Right cardiac atrium (tissue), 5 donors: Measurements from ENCODE around the gene TRPC4AP. TPM values are rescaled to one million over a fixed set of nuclear protein-coding genes. Genes with fewer than 3 reads are reported as not detected.
A peak's percentile ranks its signal among the peaks of the same experiment; 100 is the strongest.
"Not testable (repeated sequence)": the region's sequence is repeated elsewhere in the genome, so short reads cannot be mapped to it uniquely, and the experiment has no call there.

Experiments
- ATAC-seq, 2 donors: fragments of 200-7000 bp; cut with Tn5 transposase; one replicate each; pipeline versions ENCODE4 v1.8.0 to v1.9.1; 2020; ENCODE audit warnings: moderate library complexity in 2 of 2, mild to moderate bottlenecking in 1 of 2
- DNase-seq, 3 donors: peaks; one replicate each; pipeline ENCODE4 v3.0.0-alpha.2; 2020
- H3K27ac ChIP-seq: one replicate; pipeline ENCODE4 v1.5.1; 2013; ENCODE audit warnings: mild to moderate bottlenecking, low read length, control low read depth, moderate library complexity
- H3K27me3 ChIP-seq: one replicate; pipeline ENCODE4 v1.6.1; 2013; ENCODE audit not compliant: control insufficient read depth, insufficient read depth
- H3K4me1 ChIP-seq: one replicate; pipeline ENCODE4 v1.6.1; 2013; ENCODE audit warnings: low read length; ENCODE audit not compliant: control insufficient read depth, insufficient read depth
- H3K4me3 ChIP-seq: one replicate; pipeline ENCODE4 v1.5.1; 2013; ENCODE audit warnings: low read length, control low read depth
- H3K9me3 ChIP-seq: one replicate; pipeline ENCODE4 v1.6.1; 2013; ENCODE audit warnings: low read length; ENCODE audit not compliant: control insufficient read depth
- WGBS: extraction: QIAGEN DNeasy Blood & Tissue Kit; methylation state at CpG from one replicate; pipeline ENCODE4 v1.1.7; 2013; 5-methylcytosine and 5-hydroxymethylcytosine counted together
- intact Hi-C, 4 donors: fragments of 100-400 bp; cut with DNase I; formaldehyde crosslinking; loops; one replicate each; pipeline versions ENCODE4 v1.11.0 to v1.14.0; 2022 to 2023
- polyA plus RNA-seq: library from polyadenylated mRNA; stranded (reverse); fragments of 200-250 nt; gene quantifications from one replicate; pipeline ENCODE4 v1.2.3, GENCODE V29; 2013
- total RNA-seq, 4 donors: library from RNA; stranded (reverse); fragmentation: NEBNext Ultra II Directional; extraction: Animal tissue kit (Norgen Biotek cat#: 25700); gene quantifications; one replicate each; pipeline ENCODE4 v1.2.1, GENCODE V29; 2021
- donor health status: healthy with polysubstance abuse.
- donor health status: DM: no; HTN: yes; CAD: no.
- donor health status: DM: no; HTN: no; CAD: no.
- donor health status: DM: no; HTN: yes; CAD: no; lungs with severe emphysema.
- donor health status: DM: yes; HTN: yes; CAD: no.

Gene TRPC4AP
- total and polyA plus RNA-seq, 5 donors, result 29.1 to 44.6 (median 34.5) TPM

GRCh38 chr20:35122756-35123405 is 30.3 kb upstream of the TRPC4AP start:
- DNase-seq, result no peak
- Histone ChIP-seq H3K27ac (no peak overlapping the region), H3K27me3 (no peaks in the 10 kb centered on the region), H3K9me3 (no peaks in the 10 kb centered on the region), H3K4me3 (no peak overlapping the region), H3K4me1 (peaks cover 2% of the 10 kb centered on the region)
- peak in 1 of 2 donors; percentile 10 for ATAC-seq
- intact Hi-C loops, result no loop called here
- 83% methylated on average over 5 of the region's 5 CpGs for WGBS

GRCh38 chr20:35121186-35121585 is 28.6 kb upstream of the TRPC4AP start:
- Histone ChIP-seq H3K9me3 (no peaks in the 10 kb centered on the region), H3K4me1 (peaks cover 2% of the 10 kb centered on the region), H3K27me3 (no peaks in the 10 kb centered on the region), H3K27ac (peak overlapping the region; percentile 26), H3K4me3 (no peak overlapping the region)
- intact Hi-C loops, result no loop called here
- DNase-seq (no peak), ATAC-seq (peak; percentile 27 to 43)
- 71% methylated on average over 7 of the region's 7 CpGs for WGBS

DNA sequence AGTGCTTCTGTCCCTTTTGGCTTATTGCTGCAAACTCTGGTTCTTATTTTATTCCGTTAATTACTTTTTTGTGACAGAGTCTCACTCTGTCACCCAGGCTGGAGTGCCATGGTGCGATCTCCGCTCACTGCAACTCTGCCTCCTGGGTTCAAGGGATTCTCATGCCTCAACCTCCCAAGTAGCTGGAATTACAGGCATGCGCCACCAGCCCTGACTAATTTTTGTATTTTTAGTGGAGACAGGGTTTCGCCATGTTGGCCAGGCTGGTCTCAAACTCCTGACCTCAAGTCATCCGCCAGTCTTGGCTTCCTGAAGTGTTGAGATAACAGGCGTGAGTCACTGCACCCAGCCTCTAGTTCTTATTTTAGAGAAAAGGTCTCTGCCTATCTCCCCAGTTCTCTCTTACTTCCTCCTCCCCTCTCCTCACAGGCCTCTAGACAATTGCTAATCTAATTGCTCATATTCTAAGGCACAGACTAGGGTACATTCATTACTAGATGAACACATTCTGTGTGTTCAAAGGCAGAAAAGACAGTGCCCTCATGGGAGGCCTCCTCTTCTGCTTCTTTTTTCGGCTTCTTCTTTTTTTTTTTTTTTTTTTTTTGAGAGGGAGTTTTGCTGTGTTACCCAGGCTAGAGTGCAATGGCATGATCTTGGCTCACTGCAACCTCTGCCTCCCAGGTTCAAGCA is 27.6 kb upstream of the TRPC4AP start:
- H3K27ac ChIP-seq, result peak overlapping the region; percentile 78
- no peak overlapping the region for H3K4me3 ChIP-seq
- peaks cover 2% of the 10 kb centered on the region for H3K4me1 ChIP-seq
- no peaks in the 10 kb centered on the region for H3K27me3 ChIP-seq
- no peaks in the 10 kb centered on the region for H3K9me3 ChIP-seq
- 59% methylated on average over 8 of the region's 8 CpGs for WGBS
- intact Hi-C loops, result no loop called here
- ATAC-seq (peak; percentile 88 to 93), DNase-seq (peak; percentile 57 to 75 (median 71))

GRCh38 chr20:35117629-35118028 is 25.0 kb upstream of the TRPC4AP start:
- intact Hi-C loops, result no loop called here

DNA sequence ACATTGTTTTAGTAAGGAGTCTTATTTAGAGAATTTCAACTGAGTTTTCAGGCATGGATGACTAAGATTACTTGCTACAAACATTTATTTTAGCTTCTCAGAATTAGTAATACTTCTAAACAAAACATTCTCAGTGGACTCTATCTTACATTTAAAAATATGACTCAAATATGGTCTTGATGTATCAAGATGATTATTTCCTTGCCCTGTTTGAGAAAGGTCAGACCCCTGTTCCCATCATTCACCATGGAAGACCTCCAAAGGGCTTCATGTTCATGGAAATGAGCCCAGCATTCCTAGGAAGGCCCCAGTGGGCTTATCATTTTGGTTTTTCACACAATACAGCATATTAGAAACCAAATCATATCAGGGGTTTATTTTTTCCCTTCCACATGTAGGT is 24.6 kb upstream of the TRPC4AP start:
- no peak for ATAC-seq
- H3K27ac ChIP-seq, result no peak overlapping the region
- intact Hi-C loops, result no loop called here

More at GRCh38 chr20:35117629-35118028, 25.0 kb upstream of the TRPC4AP start:
- peaks cover under 1% of the 10 kb centered on the region for H3K4me1 ChIP-seq
- no peak overlapping the region for H3K4me3 ChIP-seq
- WGBS, result 83% methylated on average over 1 of the region's 1 CpG
- no peaks in the 10 kb centered on the region for H3K27me3 ChIP-seq
- DNase-seq, result no peak
- H3K9me3 ChIP-seq, result no peaks in the 10 kb centered on the region
- no peak for ATAC-seq
- no peak overlapping the region for H3K27ac ChIP-seq

DNA sequence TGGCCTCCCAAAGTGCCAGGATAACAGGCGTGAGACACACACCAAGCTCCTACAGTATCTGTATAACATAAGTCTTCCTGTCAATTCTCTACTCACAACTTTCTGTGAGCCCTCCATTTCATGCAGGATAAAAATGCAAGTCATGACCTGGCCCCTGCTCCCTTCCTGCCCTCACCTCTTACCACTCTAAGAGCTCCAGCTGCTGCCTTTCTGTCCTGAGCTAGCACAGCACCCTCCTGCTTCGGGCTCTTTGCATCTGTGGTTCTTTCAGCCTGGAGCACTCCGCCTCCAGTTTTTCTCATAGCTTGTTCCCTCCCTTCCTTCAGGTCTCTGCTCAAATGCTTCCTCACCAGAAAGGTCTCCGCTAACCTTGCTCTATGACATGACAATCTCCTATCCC is 23.7 kb upstream of the TRPC4AP start:
- no peak for ATAC-seq

More for the DNA sequence above, 24.6 kb upstream of the TRPC4AP start:
- no peak overlapping the region for H3K4me3 ChIP-seq
- H3K4me1 ChIP-seq, result no peaks in the 10 kb centered on the region
- H3K27me3 ChIP-seq, result no peaks in the 10 kb centered on the region
- H3K9me3 ChIP-seq, result no peaks in the 10 kb centered on the region
- DNase-seq, result no peak

DNA sequence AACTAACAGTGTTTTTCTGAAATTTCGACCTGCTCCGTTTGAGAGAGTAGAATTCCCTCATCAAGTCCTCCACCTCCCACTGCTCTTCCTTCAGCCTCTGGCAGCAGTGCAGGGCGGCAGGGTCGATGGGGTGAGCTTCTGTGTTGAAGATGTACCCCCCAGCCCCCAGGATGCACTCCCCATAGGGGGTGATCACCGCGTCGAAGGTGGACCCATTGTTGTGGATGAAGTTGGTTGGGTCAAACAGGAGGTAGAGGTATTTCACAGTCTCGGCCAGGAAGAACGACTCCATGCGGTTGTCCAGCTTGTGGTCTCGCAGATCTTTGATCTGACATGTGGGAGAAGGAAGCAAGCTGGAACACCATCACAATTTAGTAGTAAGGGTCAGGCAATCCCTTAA is 23.0 kb upstream of the TRPC4AP start:
- Histone ChIP-seq H3K4me1 (no peaks in the 10 kb centered on the region), H3K27ac (no peak overlapping the region), H3K9me3 (no peaks in the 10 kb centered on the region), H3K27me3 (no peaks in the 10 kb centered on the region), H3K4me3 (no peak overlapping the region)
- 85% methylated on average over 11 of the region's 11 CpGs for WGBS
- ATAC-seq (no peak), DNase-seq (no peak)
- intact Hi-C loops, result no loop called here

More for the DNA sequence above, 23.7 kb upstream of the TRPC4AP start:
- WGBS, result 88% methylated on average over 4 of the region's 4 CpGs
- Histone ChIP-seq H3K4me3 (no peak overlapping the region), H3K4me1 (no peaks in the 10 kb centered on the region), H3K9me3 (no peaks in the 10 kb centered on the region), H3K27me3 (no peaks in the 10 kb centered on the region), H3K27ac (peak overlapping the region; percentile 57)
- intact Hi-C loops, result no loop called here
- no peak for DNase-seq

DNA sequence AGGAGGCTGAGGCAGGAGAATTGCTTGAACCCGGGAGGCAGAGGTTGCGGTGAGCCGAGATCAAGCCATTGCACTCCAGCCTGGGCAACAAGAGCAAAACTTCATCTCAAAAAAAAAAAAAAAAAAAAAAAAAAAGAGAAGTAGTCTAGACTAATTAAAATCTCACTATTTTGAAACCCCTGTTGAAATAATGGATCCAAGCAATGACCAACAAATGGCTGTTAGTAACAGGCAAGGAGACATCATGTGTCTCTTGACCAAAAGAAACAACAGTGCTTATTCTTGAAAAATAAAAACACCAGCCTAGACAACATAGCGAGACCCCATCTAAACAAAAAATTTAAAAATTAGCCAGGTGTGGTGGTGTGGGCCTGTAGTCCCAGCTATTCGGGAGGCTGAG is 19.7 kb upstream of the TRPC4AP start:
- H3K4me1 ChIP-seq, ATAC-seq, H3K27ac ChIP-seq, intact Hi-C loops, H3K27me3 ChIP-seq, H3K9me3 ChIP-seq, DNase-seq, H3K4me3 ChIP-seq: not testable (repeated sequence)
- WGBS, result 83% methylated on average over 5 of the region's 5 CpGs

GRCh38 chr20:35111141-35111888 is 18.7 kb upstream of the TRPC4AP start:
- no peak overlapping the region for H3K27ac ChIP-seq
- DNase-seq (no peak), ATAC-seq (peak; percentile 45 to 75)
- no peaks in the 10 kb centered on the region for H3K9me3 ChIP-seq
- no peaks in the 10 kb centered on the region for H3K27me3 ChIP-seq
- intact Hi-C loops, result no loop called here
- WGBS, result 62% methylated on average over 4 of the region's 4 CpGs
- no peak overlapping the region for H3K4me3 ChIP-seq
- H3K4me1 ChIP-seq, result no peaks in the 10 kb centered on the region

GRCh38 chr20:35108921-35109320 is 16.3 kb upstream of the TRPC4AP start:
- ATAC-seq, result no peak
- no peaks in the 10 kb centered on the region for H3K4me1 ChIP-seq
- H3K9me3 ChIP-seq, result no peaks in the 10 kb centered on the region
- no peak overlapping the region for H3K4me3 ChIP-seq
- H3K27ac ChIP-seq, result no peak overlapping the region
- no peak for DNase-seq
- 96% methylated on average over 4 of the region's 4 CpGs for WGBS
- intact Hi-C loops, result no loop called here
- no peaks in the 10 kb centered on the region for H3K27me3 ChIP-seq

GRCh38 chr20:35106827-35107380 is 14.3 kb upstream of the TRPC4AP start:
- Histone ChIP-seq H3K27me3 (no peaks in the 10 kb centered on the region), H3K27ac (no peak overlapping the region), H3K9me3 (no peaks in the 10 kb centered on the region), H3K4me3 (no peak overlapping the region), H3K4me1 (no peaks in the 10 kb centered on the region)
- intact Hi-C loops, result no loop called here
- DNase-seq, result no peak
- no peak for ATAC-seq
- WGBS, result 84% methylated on average over 1 of the region's 1 CpG
